A673 (cell line): ENCODE results near the gene C3orf20. TPM values are rescaled to one million over a fixed set of nuclear protein-coding genes. Genes with fewer than 3 reads are reported as not detected.

Source experiments
- BruUV-seq: library from RNA; stranded (reverse); fragments of 400-500 nt; replicated peaks from 2 replicates; lab custom pipeline; 2021; lab: Mats Ljungman, UMichigan
- CTCF ChIA-PET: fragments of 300-600 bp; sonication (Branson Sonifier 250); formaldehyde crosslinking; loops from one replicate; lab custom pipeline; 2022; ENCODE audit warnings: antibody characterized with exemption; lab: Charles Lee
- POLR2A ChIA-PET: fragments of 300-600 bp; sonication (Branson Sonifier 250); formaldehyde crosslinking; loops from one replicate; lab custom pipeline; 2022; ENCODE audit warnings: antibody characterized with exemption; ENCODE audit not compliant: low non-redundant PET; lab: Charles Lee
- DNase-seq: peaks from one replicate; pipeline ENCODE4 v3.0.0-alpha.2; 2015; ENCODE audit warnings: low spot score
- H3K27ac ChIP-seq: fragments of 200-600 bp; sonication (generic); 2 replicates; pipeline ENCODE4 v1.5.1; 2016; ENCODE audit warnings: mixed run types, low read depth, mild to moderate bottlenecking, mixed read lengths, antibody characterized with exemption, low read length; ENCODE audit not compliant: poor library complexity, severe bottlenecking
- H3K27me3 ChIP-seq: fragments of 200-600 bp; sonication (generic); replicated peaks from 2 replicates; pipeline ENCODE4 v1.6.1; 2017; ENCODE audit warnings: mixed run types, low read depth, mild to moderate bottlenecking, mixed read lengths, antibody characterized with exemption, low read length; ENCODE audit not compliant: insufficient read depth, poor library complexity
- H3K36me3 ChIP-seq: fragments of 200-600 bp; sonication (generic); 2 replicates; pipeline ENCODE4 v1.6.1; 2016; ENCODE audit warnings: mixed run types, mild to moderate bottlenecking, mixed read lengths, antibody characterized with exemption, low read length; ENCODE audit not compliant: insufficient read depth, poor library complexity, severe bottlenecking
- H3K4me1 ChIP-seq: fragments of 200-600 bp; sonication (generic); 2 replicates; pipeline ENCODE4 v1.6.1; 2017; ENCODE audit warnings: mixed run types, mild to moderate bottlenecking, mixed read lengths, antibody characterized with exemption, low read length; ENCODE audit not compliant: insufficient read depth, poor library complexity, severe bottlenecking
- H3K4me3 ChIP-seq: fragments of 200-600 bp; sonication (generic); 2 replicates; pipeline ENCODE4 v1.5.1; 2016; ENCODE audit warnings: low read depth, mixed run types, mild to moderate bottlenecking, mixed read lengths, low read length; ENCODE audit not compliant: poor library complexity, severe bottlenecking
- H3K9me3 ChIP-seq: fragments of 200-600 bp; sonication (generic); 2 replicates; pipeline ENCODE4 v1.6.1; 2016; ENCODE audit warnings: mixed run types, low read depth, mild to moderate bottlenecking, mixed read lengths, antibody characterized with exemption, low read length; ENCODE audit not compliant: poor library complexity, severe bottlenecking
- CTCF ChIP-seq: fragments of 300-800, 200-600 bp; sonication (generic); conservative IDR thresholded peaks from 2 replicates; pipeline ENCODE4 v1.5.1; 2017; ENCODE audit warnings: low read depth, mild to moderate bottlenecking, antibody characterized with exemption, low read length, moderate library complexity, mixed read lengths
- EZH2 ChIP-seq: fragments of 200-600 bp; sonication (generic); IDR thresholded peaks from 2 replicates; pipeline ENCODE4 v1.6.1; 2017; ENCODE audit warnings: borderline replicate concordance, low read depth, mild to moderate bottlenecking, mixed read lengths, antibody characterized with exemption, low read length; ENCODE audit not compliant: poor library complexity, severe bottlenecking
- intact Hi-C: fragments of 100-400 bp; cut with micrococcal nuclease; formaldehyde crosslinking; loops from one replicate; pipeline ENCODE4 v1.10.0; 2022; ENCODE audit not compliant: unreplicated experiment
- total RNA-seq: library from RNA; stranded (reverse); gene quantifications from 2 replicates; pipeline ENCODE4 v1.2.3, GENCODE V29; 2021

The C3orf20 gene
- total RNA-seq, 1 experiment from 2014 or later = 0.17 TPM

DNA sequence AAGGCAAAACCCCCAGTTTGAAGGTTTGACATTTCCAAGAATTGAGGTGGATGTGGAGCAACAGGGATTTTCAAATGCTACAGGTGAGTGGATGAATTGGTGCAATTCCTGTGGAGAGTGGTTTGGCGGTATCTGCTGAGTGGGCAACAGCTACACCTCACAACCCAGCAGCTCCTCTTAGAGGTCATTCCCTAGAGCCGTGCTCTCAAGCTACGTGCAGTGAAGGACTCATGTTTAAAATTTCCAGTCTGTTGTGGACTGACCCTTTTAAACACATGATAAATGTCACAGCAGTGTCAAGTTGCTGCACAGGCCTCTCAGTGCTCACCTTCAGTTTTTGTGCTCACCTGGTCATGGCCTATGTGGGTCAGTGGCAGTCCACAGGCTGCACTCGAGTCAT, 9.5 kb downstream of the C3orf20 start:
- H3K27ac ChIP-seq = no peak overlapping the region
- intact Hi-C loops = no loop called here
- no peak for DNase-seq
- H3K36me3 ChIP-seq = no peaks in the 10 kb centered on the region
- POLR2A ChIA-PET = no interaction called here
- no TSS peak for BruUV-seq
- no peaks in the 10 kb centered on the region for H3K4me1 ChIP-seq
- no peaks in the 10 kb centered on the region for H3K9me3 ChIP-seq
- no peak for TF ChIP-seq CTCF
- TF ChIP-seq EZH2 = no peak
- CTCF ChIA-PET = no interaction called here
- H3K4me3 ChIP-seq = no peak overlapping the region
- H3K27me3 ChIP-seq = no peaks in the 10 kb centered on the region

GRCh38 chr3:14685179-14685578, 10.2 kb downstream of the C3orf20 start:
- no TSS peak for BruUV-seq
- Histone ChIP-seq H3K27ac (no peak overlapping the region), H3K9me3 (no peaks in the 10 kb centered on the region), H3K4me3 (no peak overlapping the region), H3K4me1 (no peaks in the 10 kb centered on the region), H3K36me3 (no peaks in the 10 kb centered on the region), H3K27me3 (no peaks in the 10 kb centered on the region)
- TF ChIP-seq EZH2 (no peak), CTCF (no peak)
- CTCF ChIA-PET = no interaction called here
- intact Hi-C loops = no loop called here
- no peak for DNase-seq
- POLR2A ChIA-PET = no interaction called here

GRCh38 chr3:14687360-14687759, 12.4 kb downstream of the C3orf20 start:
- intact Hi-C loops = no loop called here
- no TSS peak for BruUV-seq
- H3K36me3 ChIP-seq = no peaks in the 10 kb centered on the region

More at GRCh38 chr3:14687360-14687759, 12.4 kb downstream of the C3orf20 start:
- ChIA-PET POLR2A (no interaction called here), CTCF (no interaction called here)
- H3K4me1 ChIP-seq = no peaks in the 10 kb centered on the region
- H3K9me3 ChIP-seq = no peaks in the 10 kb centered on the region
- DNase-seq = no peak
- H3K4me3 ChIP-seq = no peak overlapping the region
- no peaks in the 10 kb centered on the region for H3K27me3 ChIP-seq
- TF ChIP-seq EZH2 (no peak), CTCF (no peak)
- H3K27ac ChIP-seq = no peak overlapping the region
